Colonic mucosa (tissue), 4 donors: ENCODE results near the gene MAGI2. TPM values are rescaled to one million over a fixed set of nuclear protein-coding genes. Genes with fewer than 3 reads are reported as not detected.

Experiments used
- DNase-seq: peaks from one replicate; pipeline ENCODE4 v3.0.0-alpha.2; 2020
- H3K27ac ChIP-seq: fragments of 200-600 bp; one replicate; pipeline ENCODE4 v1.8.0; 2021
- H3K27me3 ChIP-seq: fragments of 200-600 bp; one replicate; pipeline ENCODE4 v1.8.0; 2021
- H3K36me3 ChIP-seq: fragments of 200-600 bp; one replicate; pipeline ENCODE4 v1.8.0; 2021
- H3K4me1 ChIP-seq: fragments of 200-600 bp; one replicate; pipeline ENCODE4 v1.8.0; 2021; ENCODE audit warnings: mild to moderate bottlenecking
- H3K4me3 ChIP-seq: fragments of 200-600 bp; one replicate; pipeline ENCODE4 v1.8.0; 2021
- H3K9ac ChIP-seq, 2 donors: one replicate each; pipeline ENCODE4 v1.7.0; 2013; ENCODE audit warnings: control low read depth in 2 of 2, low read depth in 2 of 2, low read length in 2 of 2
- H3K9me3 ChIP-seq: fragments of 200-600 bp; one replicate; pipeline ENCODE4 v1.8.0; 2021
- intact Hi-C: fragments of 100-400 bp; cut with DNase I; formaldehyde crosslinking; loops from one replicate; pipeline ENCODE4 v1.14.1; 2022
- total RNA-seq, 2 donors: library from RNA; stranded (reverse); fragmentation: NEBNext Ultra II Directional in 1 of 2; extraction: Animal tissue kit (Norgen Biotek cat#: 25700) in 1 of 2; gene quantifications; one replicate each; pipeline ENCODE4 v1.2.1, GENCODE V29; 2021
- TF ChIP-seq, protein P1 (sequence below): fragments of 200-600 bp; IDR thresholded peaks from one replicate; pipeline ENCODE4 v1.8.0; 2022; ENCODE audit warnings: antibody characterized with exemption, mild to moderate bottlenecking
- donor health status: healthy.
- donor health status: DM: no; HTN: no; CAD: no.
- donor health status: DM: no; HTN: no; CAD: no.

Gene MAGI2
- total RNA-seq, 2 donors from 2014 or later, result 1.1 to 2.4 TPM

DNA sequence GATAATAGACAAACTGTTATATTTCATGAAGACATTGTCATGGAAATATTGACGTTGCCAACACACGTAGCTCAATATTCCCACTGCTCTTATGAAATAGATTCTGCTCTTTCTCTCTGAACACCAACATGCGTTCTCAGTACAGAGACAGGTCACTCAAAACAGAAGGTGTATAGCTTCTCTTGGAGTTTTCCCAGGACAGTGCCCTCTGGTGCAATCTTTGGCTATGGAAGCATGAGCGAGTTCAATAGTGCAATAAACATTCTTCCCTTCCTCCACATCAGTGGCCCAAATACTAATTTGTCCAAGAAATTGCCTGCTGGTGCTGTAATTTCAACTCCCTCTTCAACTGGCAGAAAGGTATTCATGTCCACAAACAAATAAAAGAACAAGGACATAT, 145.3 kb downstream of the MAGI2 start:
- TF ChIP-seq, protein P1, sequence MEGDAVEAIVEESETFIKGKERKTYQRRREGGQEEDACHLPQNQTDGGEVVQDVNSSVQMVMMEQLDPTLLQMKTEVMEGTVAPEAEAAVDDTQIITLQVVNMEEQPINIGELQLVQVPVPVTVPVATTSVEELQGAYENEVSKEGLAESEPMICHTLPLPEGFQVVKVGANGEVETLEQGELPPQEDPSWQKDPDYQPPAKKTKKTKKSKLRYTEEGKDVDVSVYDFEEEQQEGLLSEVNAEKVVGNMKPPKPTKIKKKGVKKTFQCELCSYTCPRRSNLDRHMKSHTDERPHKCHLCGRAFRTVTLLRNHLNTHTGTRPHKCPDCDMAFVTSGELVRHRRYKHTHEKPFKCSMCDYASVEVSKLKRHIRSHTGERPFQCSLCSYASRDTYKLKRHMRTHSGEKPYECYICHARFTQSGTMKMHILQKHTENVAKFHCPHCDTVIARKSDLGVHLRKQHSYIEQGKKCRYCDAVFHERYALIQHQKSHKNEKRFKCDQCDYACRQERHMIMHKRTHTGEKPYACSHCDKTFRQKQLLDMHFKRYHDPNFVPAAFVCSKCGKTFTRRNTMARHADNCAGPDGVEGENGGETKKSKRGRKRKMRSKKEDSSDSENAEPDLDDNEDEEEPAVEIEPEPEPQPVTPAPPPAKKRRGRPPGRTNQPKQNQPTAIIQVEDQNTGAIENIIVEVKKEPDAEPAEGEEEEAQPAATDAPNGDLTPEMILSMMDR, result no peak
- H3K36me3 ChIP-seq, result no peaks in the 10 kb centered on the region
- H3K9ac ChIP-seq, result no peak overlapping the region
- intact Hi-C loops, result no loop called here
- H3K27me3 ChIP-seq, result no peaks in the 10 kb centered on the region
- H3K9me3 ChIP-seq, result no peaks in the 10 kb centered on the region
- DNase-seq, result no peak
- no peak overlapping the region for H3K4me3 ChIP-seq
- H3K4me1 ChIP-seq, result no peaks in the 10 kb centered on the region
- no peak overlapping the region for H3K27ac ChIP-seq

DNA sequence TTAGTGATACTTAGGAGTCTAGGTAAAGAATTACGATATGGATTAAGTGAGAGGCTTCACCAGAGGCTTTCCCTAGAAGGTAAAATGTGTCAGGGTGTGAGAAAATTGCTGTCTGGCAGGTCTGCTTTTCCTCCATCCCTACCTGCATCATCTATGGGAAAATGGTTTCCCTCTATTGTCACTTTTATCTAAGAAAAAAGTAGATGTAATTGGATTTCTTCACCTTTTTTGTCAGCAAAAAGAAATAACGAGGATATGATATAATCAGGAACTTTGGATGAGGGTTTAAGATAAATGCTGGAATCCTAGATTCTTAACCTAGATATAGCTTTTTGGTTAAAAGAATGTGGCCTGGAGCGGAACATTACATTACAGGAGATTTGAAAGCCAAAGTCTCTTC, 146.1 kb downstream of the MAGI2 start:
- DNase-seq, result no peak
- Histone ChIP-seq H3K9ac (no peak overlapping the region), H3K27me3 (no peaks in the 10 kb centered on the region), H3K9me3 (no peaks in the 10 kb centered on the region), H3K4me1 (no peaks in the 10 kb centered on the region), H3K27ac (no peak overlapping the region), H3K4me3 (no peak overlapping the region), H3K36me3 (no peaks in the 10 kb centered on the region)
- TF ChIP-seq, protein P1, result no peak
- intact Hi-C loops, result no loop called here

GRCh38 chr7:79304711-79305110, 148.8 kb downstream of the MAGI2 start:
- Histone ChIP-seq H3K36me3 (no peaks in the 10 kb centered on the region), H3K9me3 (no peaks in the 10 kb centered on the region), H3K9ac (no peak overlapping the region), H3K4me3 (no peak overlapping the region), H3K4me1 (no peaks in the 10 kb centered on the region), H3K27me3 (no peaks in the 10 kb centered on the region), H3K27ac (no peak overlapping the region)
- DNase-seq, result no peak
- intact Hi-C loops, result no loop called here
- TF ChIP-seq, protein P1, result no peak

- intact Hi-C loops, result no loop called here
- DNase-seq, result no peak
- no peak overlapping the region for H3K9ac ChIP-seq
- no peaks in the 10 kb centered on the region for H3K36me3 ChIP-seq
- H3K4me3 ChIP-seq, result no peak overlapping the region
- H3K9me3 ChIP-seq, result no peaks in the 10 kb centered on the region
- TF ChIP-seq, protein P1, result no peak
- H3K27ac ChIP-seq, result no peak overlapping the region
- no peaks in the 10 kb centered on the region for H3K27me3 ChIP-seq
- H3K4me1 ChIP-seq, result no peaks in the 10 kb centered on the region
These were observed 151.2 kb downstream of the MAGI2 start for GRCh38 chr7:79302293-79302692.

- H3K9ac ChIP-seq, result no peak overlapping the region
- DNase-seq, result no peak
- H3K4me1 ChIP-seq, result no peaks in the 10 kb centered on the region
- TF ChIP-seq, protein P1, result no peak
- H3K27ac ChIP-seq, result no peak overlapping the region
- no peaks in the 10 kb centered on the region for H3K36me3 ChIP-seq
- no peak overlapping the region for H3K4me3 ChIP-seq
- intact Hi-C loops, result no loop called here
- H3K9me3 ChIP-seq, result no peaks in the 10 kb centered on the region
- no peaks in the 10 kb centered on the region for H3K27me3 ChIP-seq
These were observed 152.0 kb downstream of the MAGI2 start for GRCh38 chr7:79301419-79301818.

GRCh38 chr7:79300573-79300972, 152.9 kb downstream of the MAGI2 start:
- H3K36me3 ChIP-seq, result no peaks in the 10 kb centered on the region
- TF ChIP-seq, protein P1, result no peak

More at GRCh38 chr7:79300573-79300972, 152.9 kb downstream of the MAGI2 start:
- intact Hi-C loops, result no loop called here
- no peak overlapping the region for H3K4me3 ChIP-seq
- no peak for DNase-seq
- H3K4me1 ChIP-seq, result no peaks in the 10 kb centered on the region
- H3K27me3 ChIP-seq, result no peaks in the 10 kb centered on the region
- no peak overlapping the region for H3K27ac ChIP-seq
- H3K9me3 ChIP-seq, result no peaks in the 10 kb centered on the region
- H3K9ac ChIP-seq, result no peak overlapping the region
